ENCODE results near the gene PTPRK. TPM values are rescaled to one million over a fixed set of nuclear protein-coding genes. Genes with fewer than 3 reads are reported as not detected.

The PTPRK gene
- total RNA-seq, 2 donors from 2014 or later = 94.1 to 117 TPM

DNA sequence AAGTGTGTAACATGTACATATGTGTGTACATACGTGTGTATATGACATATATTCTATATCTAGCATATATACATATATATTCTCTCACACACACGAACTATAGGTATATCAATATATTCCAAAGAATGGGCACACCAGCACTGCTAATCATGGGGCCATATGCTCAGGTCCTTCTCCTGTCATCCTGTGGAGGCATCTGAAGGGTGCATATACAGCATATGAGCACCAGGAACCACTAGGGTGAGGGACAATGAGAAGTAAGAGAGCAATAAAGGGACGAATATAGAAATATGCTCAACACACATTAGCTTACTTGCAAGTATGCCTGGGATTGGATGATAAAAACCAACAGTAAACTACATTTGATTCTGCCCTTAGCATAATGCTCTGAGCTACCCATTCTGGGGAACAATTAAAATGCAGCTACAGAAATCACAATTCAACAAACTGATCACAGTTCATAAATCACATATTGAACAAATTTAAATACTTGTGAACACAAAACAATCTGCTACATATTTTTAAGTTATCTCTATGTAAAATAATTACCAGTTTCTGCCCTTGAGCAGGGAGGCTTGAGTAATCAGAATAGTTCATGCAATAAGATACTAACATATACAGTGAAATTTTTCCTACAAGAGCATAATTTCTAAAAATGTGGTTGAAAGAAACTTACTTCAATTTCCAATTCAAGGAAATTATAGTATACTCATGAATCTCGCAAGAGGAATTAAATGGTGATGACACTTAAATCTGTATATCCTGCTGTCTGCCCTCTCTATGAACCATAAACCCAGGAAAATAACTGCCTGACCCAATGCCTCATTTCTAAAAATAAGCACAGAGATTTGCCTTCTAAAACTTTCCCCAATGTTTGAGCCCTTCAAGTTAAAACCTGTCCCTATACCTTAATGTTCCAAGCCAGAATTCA is 347.4 kb downstream of the PTPRK start:
- intact Hi-C loops (cut with DNase I) = loop anchor here (10.0 kb wide), 1 partner anchor 108 kb away; no protein-coding TSS in a partner anchor
- Histone ChIP-seq H3K4me1 (no peaks in the 10 kb centered on the region), H3K9ac (ENCODE audit: low read depth in 2 of 2, low read length in 2 of 2) (no peak overlapping the region), H3K4me3 (no peak overlapping the region), H3K27ac (no peak overlapping the region), H3K36me3 (no peaks in the 10 kb centered on the region), H3K9me3 (no peaks in the 10 kb centered on the region), H3K27me3 (no peaks in the 10 kb centered on the region)
- DNase-seq = no peak
- TF ChIP-seq, protein P1, sequence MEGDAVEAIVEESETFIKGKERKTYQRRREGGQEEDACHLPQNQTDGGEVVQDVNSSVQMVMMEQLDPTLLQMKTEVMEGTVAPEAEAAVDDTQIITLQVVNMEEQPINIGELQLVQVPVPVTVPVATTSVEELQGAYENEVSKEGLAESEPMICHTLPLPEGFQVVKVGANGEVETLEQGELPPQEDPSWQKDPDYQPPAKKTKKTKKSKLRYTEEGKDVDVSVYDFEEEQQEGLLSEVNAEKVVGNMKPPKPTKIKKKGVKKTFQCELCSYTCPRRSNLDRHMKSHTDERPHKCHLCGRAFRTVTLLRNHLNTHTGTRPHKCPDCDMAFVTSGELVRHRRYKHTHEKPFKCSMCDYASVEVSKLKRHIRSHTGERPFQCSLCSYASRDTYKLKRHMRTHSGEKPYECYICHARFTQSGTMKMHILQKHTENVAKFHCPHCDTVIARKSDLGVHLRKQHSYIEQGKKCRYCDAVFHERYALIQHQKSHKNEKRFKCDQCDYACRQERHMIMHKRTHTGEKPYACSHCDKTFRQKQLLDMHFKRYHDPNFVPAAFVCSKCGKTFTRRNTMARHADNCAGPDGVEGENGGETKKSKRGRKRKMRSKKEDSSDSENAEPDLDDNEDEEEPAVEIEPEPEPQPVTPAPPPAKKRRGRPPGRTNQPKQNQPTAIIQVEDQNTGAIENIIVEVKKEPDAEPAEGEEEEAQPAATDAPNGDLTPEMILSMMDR (IDR thresholded peaks at IDR 0.05) = no peak

DNA sequence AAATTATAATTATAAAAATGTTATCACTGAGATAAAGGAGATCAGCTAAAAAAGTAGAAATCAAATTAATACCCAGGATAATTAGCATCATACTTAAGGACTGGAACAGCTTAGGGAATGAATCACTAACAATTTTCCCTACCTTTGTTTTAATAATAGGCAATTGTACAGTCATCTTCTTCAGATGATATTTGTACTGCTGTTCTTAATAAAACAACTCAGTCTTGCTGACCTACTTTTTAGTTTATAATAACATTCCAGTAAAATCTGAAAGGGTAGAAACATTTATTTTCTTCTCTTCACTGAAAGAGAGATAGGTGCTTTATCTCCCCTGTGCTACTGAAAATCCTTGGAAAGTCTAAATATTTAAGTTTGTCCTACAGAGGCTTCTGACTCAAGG is 348.3 kb downstream of the PTPRK start:
- no peak for DNase-seq
- H3K9ac ChIP-seq (ENCODE audit: low read depth in 2 of 2, low read length in 2 of 2) = no peak overlapping the region
- no peaks in the 10 kb centered on the region for H3K27me3 ChIP-seq
- no peaks in the 10 kb centered on the region for H3K4me1 ChIP-seq
- no peaks in the 10 kb centered on the region for H3K9me3 ChIP-seq
- intact Hi-C loops (cut with DNase I) = loop anchor here (10.0 kb wide), 1 partner anchor 107 kb away; no protein-coding TSS in a partner anchor
- no peak overlapping the region for H3K27ac ChIP-seq
- H3K4me3 ChIP-seq = no peak overlapping the region
- H3K36me3 ChIP-seq = no peaks in the 10 kb centered on the region
- TF ChIP-seq, protein P1 (IDR thresholded peaks at IDR 0.05) = no peak

DNA sequence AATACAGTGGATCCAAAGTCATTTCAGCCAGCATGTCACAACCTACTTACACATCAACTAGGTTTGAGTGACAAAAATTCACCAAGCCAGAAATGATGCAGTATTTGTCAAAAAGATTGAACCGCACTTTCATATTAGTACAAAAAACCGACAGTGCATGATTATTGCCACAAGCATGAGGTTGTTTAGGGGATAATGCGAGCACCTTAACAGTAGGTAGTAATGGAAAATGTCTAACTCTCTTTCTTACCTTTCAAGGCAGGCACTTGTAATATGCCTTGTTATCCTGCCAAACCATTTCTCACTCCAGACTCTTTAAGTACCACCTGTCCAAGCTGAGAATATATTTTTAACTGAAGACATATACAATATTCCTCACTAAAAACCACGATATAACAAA is 349.2 kb downstream of the PTPRK start:
- no peaks in the 10 kb centered on the region for H3K27me3 ChIP-seq
- H3K36me3 ChIP-seq = no peaks in the 10 kb centered on the region
- intact Hi-C loops (cut with DNase I) = loop anchor here (10.0 kb wide), 1 partner anchor 106 kb away; no protein-coding TSS in a partner anchor
- TF ChIP-seq, protein P1 (IDR thresholded peaks at IDR 0.05) = no peak
- H3K27ac ChIP-seq = no peak overlapping the region
- H3K4me3 ChIP-seq = no peak overlapping the region
- no peak for DNase-seq
- no peaks in the 10 kb centered on the region for H3K9me3 ChIP-seq
- H3K4me1 ChIP-seq = no peaks in the 10 kb centered on the region
- no peak overlapping the region for H3K9ac ChIP-seq (ENCODE audit: low read depth in 2 of 2, low read length in 2 of 2)

- H3K36me3 ChIP-seq = no peaks in the 10 kb centered on the region
- H3K27me3 ChIP-seq = no peaks in the 10 kb centered on the region
- no peaks in the 10 kb centered on the region for H3K9me3 ChIP-seq
- H3K4me3 ChIP-seq = no peak overlapping the region
- intact Hi-C loops (cut with DNase I) = no loop called here
- no peak for DNase-seq
- H3K27ac ChIP-seq = no peak overlapping the region
- no peaks in the 10 kb centered on the region for H3K4me1 ChIP-seq
- TF ChIP-seq, protein P1 (IDR thresholded peaks at IDR 0.05) = no peak
- no peak overlapping the region for H3K9ac ChIP-seq (ENCODE audit: low read depth in 2 of 2, low read length in 2 of 2)
Measured at GRCh38 chr6:128168244-128168643, 352.2 kb downstream of the PTPRK start.

DNA sequence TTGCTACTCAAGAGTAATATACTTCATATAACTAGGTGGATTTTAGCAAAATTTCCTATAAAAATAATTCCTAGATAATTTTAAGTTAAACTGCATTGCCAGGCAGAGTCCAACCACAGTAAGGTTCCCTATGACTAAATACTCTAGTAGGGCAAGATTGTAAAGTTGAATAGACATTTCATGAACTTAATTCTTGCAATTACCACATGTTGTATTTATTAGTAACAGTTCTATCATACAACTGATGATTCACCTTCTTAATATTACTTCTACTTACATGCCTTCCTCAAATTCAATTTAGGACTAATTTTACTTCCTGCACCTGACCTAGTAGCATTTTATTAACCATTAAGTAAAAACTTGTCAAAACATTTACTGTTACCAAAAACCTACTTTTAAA is 352.8 kb downstream of the PTPRK start:
- H3K9ac ChIP-seq (ENCODE audit: low read depth in 2 of 2, low read length in 2 of 2) = no peak overlapping the region
- intact Hi-C loops (cut with DNase I) = no loop called here
- DNase-seq = no peak
- H3K36me3 ChIP-seq = no peaks in the 10 kb centered on the region
- no peak overlapping the region for H3K4me3 ChIP-seq
- no peaks in the 10 kb centered on the region for H3K9me3 ChIP-seq
- H3K27ac ChIP-seq = no peak overlapping the region
- TF ChIP-seq, protein P1 (IDR thresholded peaks at IDR 0.05) = no peak
- H3K4me1 ChIP-seq = no peaks in the 10 kb centered on the region
- no peaks in the 10 kb centered on the region for H3K27me3 ChIP-seq

Measured in colonic mucosa (tissue), 4 donors.